Stomach (tissue), 4 donors: ENCODE results near the gene COL4A1.

Experiments used
- POLR2A ChIP-seq, 4 donors: fragments of 450-650 bp; IDR thresholded peaks; one replicate each; pipeline ENCODE4 v1.6.1; 2016; ENCODE audit warnings: antibody characterized with exemption in 4 of 4, control low read depth in 2 of 4, mild to moderate bottlenecking in 1 of 4, moderate library complexity in 1 of 4
- POLR2AphosphoS5 ChIP-seq, 3 donors: sonication (generic); formaldehyde crosslinking; IDR thresholded peaks; one replicate each; pipeline ENCODE4 v1.6.1; 2016; ENCODE audit warnings: antibody characterized with exemption in 3 of 3
- TF ChIP-seq, protein P1 (sequence below), 7 experiments: fragments of 450-650 bp in 4 of 7; fragments of 200-600 bp in 3 of 7; sonication (generic) in 3 of 7; IDR thresholded peaks; one replicate each; pipeline ENCODE4 v1.5.1; 2016 to 2019; ENCODE audit warnings: antibody characterized with exemption in 7 of 7, control low read depth in 2 of 7, mild to moderate bottlenecking in 1 of 7

GRCh38 chr13:110192472-110192871, 114.5 kb downstream of the COL4A1 start:
- TF ChIP-seq, protein P1, sequence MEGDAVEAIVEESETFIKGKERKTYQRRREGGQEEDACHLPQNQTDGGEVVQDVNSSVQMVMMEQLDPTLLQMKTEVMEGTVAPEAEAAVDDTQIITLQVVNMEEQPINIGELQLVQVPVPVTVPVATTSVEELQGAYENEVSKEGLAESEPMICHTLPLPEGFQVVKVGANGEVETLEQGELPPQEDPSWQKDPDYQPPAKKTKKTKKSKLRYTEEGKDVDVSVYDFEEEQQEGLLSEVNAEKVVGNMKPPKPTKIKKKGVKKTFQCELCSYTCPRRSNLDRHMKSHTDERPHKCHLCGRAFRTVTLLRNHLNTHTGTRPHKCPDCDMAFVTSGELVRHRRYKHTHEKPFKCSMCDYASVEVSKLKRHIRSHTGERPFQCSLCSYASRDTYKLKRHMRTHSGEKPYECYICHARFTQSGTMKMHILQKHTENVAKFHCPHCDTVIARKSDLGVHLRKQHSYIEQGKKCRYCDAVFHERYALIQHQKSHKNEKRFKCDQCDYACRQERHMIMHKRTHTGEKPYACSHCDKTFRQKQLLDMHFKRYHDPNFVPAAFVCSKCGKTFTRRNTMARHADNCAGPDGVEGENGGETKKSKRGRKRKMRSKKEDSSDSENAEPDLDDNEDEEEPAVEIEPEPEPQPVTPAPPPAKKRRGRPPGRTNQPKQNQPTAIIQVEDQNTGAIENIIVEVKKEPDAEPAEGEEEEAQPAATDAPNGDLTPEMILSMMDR (IDR thresholded peaks at IDR 0.05): no peak
- TF ChIP-seq POLR2AphosphoS5 (IDR thresholded peaks at IDR 0.05): no peak
- no peak for TF ChIP-seq POLR2A (IDR thresholded peaks at IDR 0.05)
